Subcutaneous preadipocyte (primary cell): ENCODE data around the gene VSIG10. TPM values are rescaled to one million over a fixed set of nuclear protein-coding genes. Genes with fewer than 3 reads are reported as not detected.

Source experiments
- small RNA-seq: library from RNA; depleted of rRNA; stranded (forward); fragments of <200 nt; gene quantifications from one replicate; pipeline ENCODE3, GENCODE V24; 2012
- total RNA-seq: library from RNA; depleted of rRNA; stranded (reverse); fragments of >200 nt; gene quantifications from 2 replicates; pipeline ENCODE4 v1.2.3, GENCODE V29; 2012

Gene VSIG10
- total RNA-seq = 17.6 and 24.2 TPM in 2 replicates

GRCh38 chr12:118103601-118104382, at the start of gene VSIG10:
Gene VSIG10 (minus strand): TSS chr12:118104011. CDS start chr12:118103671, 340 bp downstream.

GRCh38 chr12:118135788-118136558, 32.2 kb upstream of the VSIG10 start, which contains the start of gene PEBP1:
Gene PEBP1 (plus strand): TSS chr12:118136124. CDS start chr12:118136210, 86 bp downstream.

GRCh38 chr12:118061011-118061872, 42.6 kb downstream of the VSIG10 start, which contains the start of gene WSB2:
Gene WSB2 (minus strand): TSS chr12:118061179. CDS start chr12:118061048, 131 bp downstream.

GRCh38 chr12:118016424-118017264, 87.2 kb downstream of the VSIG10 start, which contains the start of gene RFC5:
Gene RFC5 (plus strand): TSS chr12:118016703. CDS start chr12:118016828, 125 bp downstream.

Small RNA genes within 50 kb of the gene (small RNA-seq; reads per million reads assigned to genes)
- gene AC131159.1 = not detected

Other genes starting within 250 kb of the VSIG10 start
- under 0.01 TPM in 2 replicates for gene KSR2, start 135.0 kb downstream of the VSIG10 start, total RNA-seq
- 16.2 and 31.5 TPM in 2 replicates for gene RFC5, start 87.3 kb downstream of the VSIG10 start, total RNA-seq
- gene WSB2, start 42.8 kb downstream of the VSIG10 start, total RNA-seq = 81.9 and 118 TPM in 2 replicates
- gene PEBP1, start 32.1 kb upstream of the VSIG10 start, total RNA-seq = 121 and 132 TPM in 2 replicates